Stimulated activated CD4-positive, alpha-beta T cell treated with anti-CD3 and anti-CD28 coated beads, Interleukin-2, amount 100 ng/mL, for 24 hours (primary cell): ENCODE data around the gene FBXL20.
"Not testable (repeated sequence)": the region's sequence is repeated elsewhere in the genome, so short reads cannot be mapped to it uniquely, and the experiment has no call there.

ENCODE experiments used
- DNase-seq, 2 donors: peaks; one replicate each; pipeline ENCODE4 v3.0.0-alpha.2; 2020

FBXL20 gene

GRCh38 chr17:39401412-39402243 lies at the start of gene FBXL20:
Gene FBXL20, minus strand, starts transcription at chr17:39401626. Its CDS starts 224 bp downstream, at chr17:39401402.
- peak; percentile 94 to 95 for DNase-seq

- peak; percentile 88 to 91 for DNase-seq
These were observed 49.6 kb upstream of the FBXL20 start, which contains the start of gene MED1 for GRCh38 chr17:39450847-39451581. Gene MED1, minus strand, starts transcription at chr17:39451263. Its CDS starts 201 bp downstream, at chr17:39451062.

GRCh38 chr17:39450051-39450450 lies 48.6 kb upstream of the FBXL20 start:
- DNase-seq: no peak

- DNase-seq: no peak
These were observed 46.1 kb upstream of the FBXL20 start for GRCh38 chr17:39447561-39447960.

GRCh38 chr17:39443326-39443725 lies 41.9 kb upstream of the FBXL20 start:
- DNase-seq: no peak

GRCh38 chr17:39439868-39440267 lies 38.4 kb upstream of the FBXL20 start:
- DNase-seq: not testable (repeated sequence)

GRCh38 chr17:39429600-39429999 lies 28.2 kb upstream of the FBXL20 start:
- no peak for DNase-seq

GRCh38 chr17:39416141-39416540 lies 14.7 kb upstream of the FBXL20 start:
- DNase-seq: no peak

GRCh38 chr17:39410279-39410678 lies 8.9 kb upstream of the FBXL20 start:
- no peak for DNase-seq

GRCh38 chr17:39408360-39408759 lies 6.9 kb upstream of the FBXL20 start:
- DNase-seq: no peak

GRCh38 chr17:39406951-39407350 lies 5.5 kb upstream of the FBXL20 start:
- DNase-seq: no peak

- DNase-seq: no peak
These were observed 4.0 kb upstream of the FBXL20 start for GRCh38 chr17:39405436-39405835.

- peak in 1 of 2 donors; percentile 26 for DNase-seq
These were observed 3.3 kb upstream of the FBXL20 start for GRCh38 chr17:39404542-39405378.

- no peak for DNase-seq
These were observed 1.6 kb upstream of the FBXL20 start for GRCh38 chr17:39402890-39403605.

- peak; percentile 87 to 93 for DNase-seq
These were observed 941 bp upstream of the FBXL20 start for GRCh38 chr17:39402244-39402889.

- peak in 1 of 2 donors; percentile 10 for DNase-seq
These were observed 647 bp downstream of the FBXL20 start for GRCh38 chr17:39400547-39401411.

GRCh38 chr17:39399791-39400190 lies 1.6 kb downstream of the FBXL20 start:
- no peak for DNase-seq

- DNase-seq: no peak
These were observed 7.7 kb downstream of the FBXL20 start for GRCh38 chr17:39393736-39394135.

GRCh38 chr17:39391448-39391847 lies 10.0 kb downstream of the FBXL20 start:
- no peak for DNase-seq

GRCh38 chr17:39385040-39385439 lies 16.4 kb downstream of the FBXL20 start:
- DNase-seq: no peak

GRCh38 chr17:39380144-39380543 lies 21.3 kb downstream of the FBXL20 start:
- no peak for DNase-seq
